Stimulated activated CD4-positive, alpha-beta T cell treated with anti-CD3 and anti-CD28 coated beads, TNF-alpha, amount 100 ng/mL, for 24 hours (primary cell): Measurements from ENCODE around the gene RANBP3.
"Not testable (repeated sequence)": the region's sequence is repeated elsewhere in the genome, so short reads cannot be mapped to it uniquely, and the experiment has no call there.

Experiments used
- DNase-seq, 3 experiments: peaks; one replicate each; pipeline ENCODE4 v3.0.0-alpha.2; 2020; ENCODE audit warnings: low read depth in 3 of 3

The RANBP3 gene

GRCh38 chr19:5903624-5904351 is 74.2 kb downstream of the RANBP3 start, which contains the start of gene NDUFA11:
Gene NDUFA11, minus strand, starts transcription at chr19:5903790. Its CDS starts 82 bp downstream, at chr19:5903708.
- DNase-seq = peak; percentile 93 to 96 (median 93)

- DNase-seq = no peak
These were observed 74.8 kb downstream of the RANBP3 start for GRCh38 chr19:5903056-5903623.

DNA sequence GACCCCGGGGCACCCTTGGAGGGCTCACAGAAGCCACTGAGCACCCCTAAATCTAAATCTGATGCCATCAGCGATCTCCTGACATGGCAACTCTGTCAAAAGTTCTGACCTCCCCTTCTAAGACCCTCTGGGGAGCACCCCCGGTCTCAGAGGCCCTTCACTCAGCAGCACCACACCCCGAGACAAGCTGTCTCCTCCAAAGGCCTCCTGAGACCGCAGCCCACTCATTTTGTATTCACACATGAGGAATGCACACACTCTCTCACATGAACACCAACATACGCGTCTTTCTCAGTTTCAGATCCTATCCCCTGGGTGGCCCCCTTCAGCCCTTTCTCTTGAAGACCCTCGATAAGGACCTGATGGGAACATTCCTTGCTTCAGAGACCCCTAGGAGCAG is 77.0 kb downstream of the RANBP3 start:
- DNase-seq = no peak

GRCh38 chr19:5899728-5900526 is 78.0 kb downstream of the RANBP3 start:
- no peak for DNase-seq

- DNase-seq = no peak
These were observed 80.6 kb downstream of the RANBP3 start for GRCh38 chr19:5897189-5897969.

- DNase-seq = no peak
These were observed 81.4 kb downstream of the RANBP3 start for GRCh38 chr19:5896365-5897076.

- no peak for DNase-seq
These were observed 82.0 kb downstream of the RANBP3 start for GRCh38 chr19:5895890-5896289.

DNA sequence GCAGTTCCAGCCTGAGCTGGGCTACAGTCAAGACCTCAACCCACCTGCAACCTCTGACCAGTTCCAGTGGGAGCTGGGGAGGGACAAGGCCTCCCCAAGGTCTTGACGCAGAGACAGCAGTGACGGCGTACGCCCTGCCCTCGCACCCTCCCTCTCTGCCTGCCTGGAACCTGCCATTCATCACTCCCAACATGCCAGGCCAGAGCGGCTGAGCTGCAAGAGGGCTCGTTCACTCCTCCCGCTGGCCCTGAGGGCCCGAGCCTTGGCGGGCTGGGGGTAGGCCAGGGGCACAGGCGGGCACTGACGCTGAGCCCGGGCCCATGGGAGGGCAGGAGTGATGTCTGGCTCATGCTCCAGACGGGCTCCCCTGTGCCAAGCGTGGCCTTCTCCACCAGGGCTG is 82.5 kb downstream of the RANBP3 start:
- no peak for DNase-seq

- no peak for DNase-seq
These were observed 83.1 kb downstream of the RANBP3 start for GRCh38 chr19:5894704-5895349.

DNA sequence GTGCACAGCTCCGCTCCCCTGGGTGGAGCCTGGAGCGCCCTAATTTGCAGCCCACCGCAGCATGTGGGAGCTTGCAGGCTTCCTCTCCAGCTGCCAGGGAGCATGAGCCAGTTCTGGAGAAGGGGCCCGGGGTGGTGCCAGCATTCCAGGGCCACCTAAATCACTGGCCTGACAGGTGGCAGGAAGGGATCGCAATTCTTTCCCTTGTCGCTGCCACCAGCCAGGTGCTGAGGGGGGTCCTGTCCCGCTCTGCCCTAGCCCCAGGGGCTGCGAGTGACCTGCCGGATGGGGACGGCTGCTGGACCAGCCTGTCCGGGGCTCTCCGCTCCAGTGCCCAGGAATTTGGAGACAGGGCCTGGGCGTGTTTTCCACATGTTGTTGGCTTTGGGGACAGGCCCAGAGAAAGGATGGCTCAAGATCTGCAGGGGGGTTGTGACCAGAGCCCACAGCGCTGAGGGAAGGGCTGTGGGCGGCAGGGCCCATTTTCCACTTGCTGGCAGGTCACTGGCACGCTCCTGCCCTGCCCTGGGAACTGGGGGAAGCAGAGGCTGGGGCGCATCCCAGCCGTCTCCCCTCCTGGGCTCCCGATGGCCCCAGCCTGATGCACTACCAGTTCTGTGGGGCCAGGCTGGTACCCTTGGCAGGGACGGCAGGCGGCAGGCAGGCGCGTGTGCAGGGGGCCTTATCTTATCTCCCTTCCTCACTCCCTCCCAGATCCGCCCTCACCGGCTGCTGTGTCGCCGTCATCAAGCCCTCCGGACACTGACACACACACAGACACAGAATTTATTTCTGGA is 83.8 kb downstream of the RANBP3 start:
- no peak for DNase-seq

- DNase-seq = no peak
These were observed 84.5 kb downstream of the RANBP3 start for GRCh38 chr19:5893296-5893903.

DNA sequence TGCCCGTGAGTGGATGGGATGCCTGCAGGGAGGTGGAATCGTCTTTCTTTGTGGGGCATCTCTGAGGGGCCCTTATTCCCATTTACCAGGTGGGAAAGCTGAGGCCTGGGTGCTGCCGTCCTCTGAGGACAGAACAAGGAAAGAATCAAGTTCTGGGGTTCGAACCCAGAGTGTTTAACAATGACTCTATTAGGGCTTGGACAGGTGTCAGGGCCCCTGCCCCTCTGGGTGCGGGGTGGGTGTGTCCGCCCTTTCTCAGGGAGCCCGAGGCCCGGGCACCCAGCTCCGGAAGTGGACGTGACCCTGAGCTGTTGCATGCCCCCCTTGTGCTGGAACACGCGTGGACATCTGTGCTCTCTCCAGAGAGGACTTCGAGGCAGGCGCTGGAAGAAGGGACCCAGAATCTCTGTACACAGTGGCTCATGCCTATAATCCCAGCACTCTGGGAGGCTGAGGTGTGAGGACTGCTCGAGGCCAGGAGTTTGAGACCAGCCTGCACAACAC is 85.1 kb downstream of the RANBP3 start:
- DNase-seq = no peak

DNA sequence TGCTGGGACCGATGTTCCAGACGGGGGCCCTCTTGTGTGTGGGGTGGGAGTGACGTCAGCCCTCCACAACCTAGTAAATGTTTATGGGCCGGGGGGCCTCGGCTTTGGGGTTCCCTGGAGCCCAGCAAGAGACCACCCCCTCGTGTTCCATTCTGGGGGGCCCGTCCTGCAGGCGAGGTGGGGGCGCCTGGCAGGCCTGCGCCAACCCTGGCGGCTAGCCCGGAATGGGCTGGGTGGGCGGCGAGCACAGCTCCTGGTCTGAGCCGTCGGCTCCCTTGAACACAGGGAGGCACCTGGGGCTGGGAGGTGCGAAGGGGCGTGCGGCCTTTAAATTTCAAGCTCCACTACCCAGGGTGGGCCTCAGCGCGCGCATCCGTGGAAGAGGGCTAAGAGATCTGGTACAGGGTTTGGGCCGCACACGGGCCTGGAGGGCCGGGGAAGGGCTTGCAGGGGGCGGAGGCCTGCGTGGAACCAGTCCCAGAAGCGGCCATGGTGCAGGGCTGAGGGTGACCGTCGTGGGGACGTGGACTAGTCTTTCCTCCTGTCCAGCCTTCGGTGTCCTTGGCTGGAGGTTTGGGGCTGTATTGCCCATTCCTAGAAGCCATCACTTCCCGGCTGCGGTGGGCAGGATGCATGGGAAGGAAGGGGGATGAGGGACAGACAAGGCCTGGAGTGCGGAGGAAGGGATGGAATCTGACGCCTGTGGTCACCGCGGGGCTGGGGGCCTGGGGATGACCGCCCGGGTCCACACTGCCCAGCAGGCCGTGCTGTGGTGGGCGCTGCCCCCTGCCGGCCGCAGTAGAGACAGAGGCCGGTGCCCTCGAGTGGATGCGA is 85.8 kb downstream of the RANBP3 start:
- no peak for DNase-seq

- no peak for DNase-seq
These were observed 86.4 kb downstream of the RANBP3 start for GRCh38 chr19:5891572-5891937.

DNA sequence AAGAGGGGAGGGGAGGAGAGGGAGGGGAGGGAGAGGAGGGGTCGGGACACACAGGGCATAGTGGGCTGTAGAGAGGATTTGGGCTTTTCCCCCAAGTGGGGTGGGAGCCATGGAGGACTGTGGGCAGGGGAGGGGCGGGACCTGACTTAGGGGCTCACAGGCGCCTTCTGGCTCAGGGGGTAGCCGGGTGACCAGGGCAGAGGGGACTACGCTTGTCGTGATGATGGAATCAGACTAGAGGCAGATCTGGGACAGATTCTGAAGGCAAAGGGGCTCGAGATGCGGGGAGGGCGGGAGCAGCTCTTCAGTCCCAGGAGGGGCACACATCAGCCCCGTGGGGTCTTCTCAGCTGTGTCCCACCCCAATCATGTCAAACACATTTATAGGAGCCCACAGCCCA is 87.8 kb downstream of the RANBP3 start:
- no peak for DNase-seq

GRCh38 chr19:5889288-5889971 is 88.5 kb downstream of the RANBP3 start:
- DNase-seq = no peak

DNA sequence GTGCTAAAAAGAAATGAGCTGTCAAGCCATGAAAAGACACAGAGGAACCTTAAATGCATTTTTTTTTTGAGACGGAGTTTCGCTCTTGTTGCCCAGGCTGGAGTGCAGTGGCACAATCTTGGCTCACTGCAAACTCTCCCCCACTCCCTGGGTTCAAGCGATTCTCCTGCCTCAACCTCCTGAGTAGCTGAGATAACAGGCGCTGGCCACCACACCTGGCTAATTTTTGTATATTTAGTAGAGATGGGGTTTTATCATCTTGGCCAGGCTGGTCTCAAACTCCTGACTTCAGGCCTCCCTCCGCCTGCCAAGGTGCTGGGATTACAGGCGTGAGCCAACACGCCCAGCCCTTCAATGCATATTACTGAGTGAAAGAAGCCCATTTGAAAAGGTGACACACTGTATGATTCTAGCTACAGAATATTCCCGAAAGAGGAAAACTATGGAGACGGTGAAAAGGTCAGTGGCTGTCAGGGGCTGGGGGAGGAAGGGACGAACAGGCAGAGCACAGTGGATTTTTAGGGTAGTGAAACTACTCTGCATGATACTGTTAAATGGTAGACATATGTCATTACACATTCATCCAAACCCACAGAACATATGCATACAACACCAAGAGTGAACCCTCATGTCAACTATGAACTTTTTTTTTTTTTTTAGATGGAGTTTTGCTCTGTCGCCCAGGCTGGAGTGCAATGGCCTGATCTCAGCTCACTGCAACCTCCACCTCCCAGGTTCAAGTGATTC is 93.7 kb downstream of the RANBP3 start:
- DNase-seq = not testable (repeated sequence)
